CD4-positive, alpha-beta T cell treated with Interleukin-15 for 1 hour (primary cell): ENCODE results near the gene TUBB2A.
A peak's percentile ranks its signal among the peaks of the same experiment; 100 is the strongest.
"Not testable (repeated sequence)": the region's sequence is repeated elsewhere in the genome, so short reads cannot be mapped to it uniquely, and the experiment has no call there.

ENCODE experiments used
- DNase-seq: peaks from one replicate; pipeline ENCODE4 v3.0.0-alpha.2; 2020

Gene TUBB2A

GRCh38 chr6:3157131-3157933 lies at the start of gene TUBB2A:
TSS of gene TUBB2A (minus strand) at chr6:3157544. CDS start at chr6:3157463, 81 bp downstream.
- peak; percentile 86 for DNase-seq

DNA sequence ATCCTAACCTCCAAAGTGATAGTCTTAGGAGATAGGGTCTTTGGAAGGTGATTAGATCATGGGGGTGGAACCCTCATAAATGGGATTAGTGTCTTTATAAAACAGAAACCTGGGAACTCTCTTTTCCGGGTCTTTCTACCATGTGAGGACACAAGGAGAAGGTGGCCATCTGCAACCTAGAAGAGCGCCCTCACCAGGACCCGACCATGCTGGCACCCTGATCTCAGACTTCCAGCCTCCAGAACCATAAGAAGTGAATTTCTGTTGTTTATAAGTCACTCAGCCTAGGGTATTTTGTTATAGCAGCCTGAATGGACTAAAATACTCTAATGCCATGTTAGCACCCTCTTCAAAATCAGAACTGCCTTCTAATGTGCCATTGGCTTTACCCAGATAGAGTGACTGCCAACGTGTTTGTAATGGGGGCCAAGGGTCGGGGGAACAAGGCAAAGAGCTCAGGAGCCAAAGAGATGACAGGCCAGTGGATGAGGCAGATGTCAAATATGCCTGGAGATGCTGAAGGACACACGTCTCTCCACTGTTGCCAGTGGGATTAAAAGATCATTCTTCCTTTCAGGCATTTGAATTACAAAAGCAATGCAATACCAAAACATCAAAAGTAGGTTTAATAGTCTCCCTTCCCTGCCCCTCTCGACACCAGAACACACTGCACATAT lies 49.1 kb upstream of the TUBB2A start:
- DNase-seq: no peak

GRCh38 chr6:3205913-3206312 lies 48.6 kb upstream of the TUBB2A start:
- no peak for DNase-seq

DNA sequence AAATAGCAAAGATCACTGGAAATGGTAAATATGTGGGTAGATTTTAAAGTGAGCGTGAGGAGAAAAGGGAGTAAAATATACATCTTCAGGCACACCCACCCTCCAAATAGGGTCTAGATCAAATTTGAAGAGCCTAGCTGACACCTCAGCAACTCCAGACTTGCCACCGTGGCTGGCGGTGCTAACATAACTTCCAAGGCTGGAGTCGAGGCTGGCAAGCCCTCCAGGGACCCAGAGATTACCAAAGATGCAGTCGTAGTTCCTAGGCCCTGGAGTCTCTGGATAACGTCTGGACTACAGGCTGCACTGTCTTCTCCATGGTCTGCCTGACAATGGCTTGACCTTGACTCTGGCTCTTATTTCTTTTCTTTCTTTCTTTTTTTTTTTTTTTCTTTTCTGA lies 47.6 kb upstream of the TUBB2A start:
- no peak for DNase-seq

DNA sequence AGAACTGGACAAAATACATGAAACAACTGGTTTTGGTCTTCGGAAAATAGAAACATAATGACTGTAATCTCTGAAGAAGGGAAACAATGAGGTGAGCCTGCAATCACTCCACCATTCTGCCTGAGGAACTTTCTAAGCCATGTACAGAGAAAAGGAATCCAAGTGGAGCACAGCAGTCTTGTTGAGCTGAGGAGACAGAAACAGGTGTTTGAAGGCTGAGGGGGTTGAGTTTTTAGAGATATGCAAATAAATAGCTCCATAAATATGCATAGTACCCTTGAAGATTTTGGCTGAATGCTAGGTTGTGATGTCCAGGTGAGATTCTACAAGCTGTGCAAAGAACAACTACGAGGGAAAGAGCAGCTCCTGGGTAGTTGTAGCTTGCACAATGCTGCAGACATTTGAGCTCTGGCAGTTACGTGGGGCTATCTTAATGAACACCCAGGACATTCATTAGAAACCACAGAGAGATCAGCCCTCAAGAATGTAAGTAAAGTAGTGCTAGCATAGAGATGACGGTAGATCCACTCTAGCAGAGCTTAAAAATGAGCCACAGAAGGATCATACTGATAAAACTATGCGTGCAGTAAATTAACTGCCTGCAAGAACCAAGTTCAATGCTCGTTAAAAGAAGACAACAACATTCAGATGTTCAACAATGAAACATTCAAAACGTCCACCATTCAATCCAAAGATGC lies 45.8 kb upstream of the TUBB2A start:
- DNase-seq: no peak

DNA sequence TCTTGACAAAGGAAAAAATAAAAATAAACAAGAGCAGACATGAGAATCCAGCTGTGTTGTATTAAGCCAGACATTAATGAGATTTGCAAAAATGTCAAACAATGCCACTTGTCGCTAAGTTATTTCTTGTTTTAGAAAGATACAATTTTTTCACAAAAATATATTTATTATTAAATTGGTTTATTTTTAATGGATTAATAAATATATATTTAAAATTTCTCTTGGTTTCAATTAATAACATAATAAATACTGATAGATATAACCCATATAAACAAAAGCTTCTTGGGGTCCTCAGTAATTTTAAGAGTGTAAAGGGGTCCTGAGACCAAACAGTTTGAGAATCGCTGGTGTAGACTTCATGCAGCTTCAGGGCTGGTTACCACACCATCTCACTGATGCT lies 44.0 kb upstream of the TUBB2A start:
- no peak for DNase-seq

DNA sequence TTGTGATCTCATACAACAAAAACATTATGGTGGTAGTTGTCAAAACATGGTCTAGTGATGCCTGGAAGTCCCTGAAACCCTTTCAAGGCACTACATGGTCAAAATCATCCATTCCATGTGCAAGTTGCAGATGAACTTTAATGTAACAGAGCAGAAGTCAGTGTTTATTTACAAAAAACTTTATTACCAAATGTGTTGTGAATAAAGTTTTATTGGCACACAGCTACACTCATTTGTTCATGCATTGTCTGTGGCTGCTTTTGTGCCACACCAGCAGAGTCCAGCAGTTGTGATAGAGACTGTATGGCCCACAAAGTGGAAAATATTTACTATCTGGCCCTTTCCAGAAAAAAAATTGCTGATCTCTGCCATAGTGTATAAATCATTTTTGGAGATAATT lies 43.3 kb upstream of the TUBB2A start:
- DNase-seq: no peak

- DNase-seq: no peak
These were observed 42.0 kb upstream of the TUBB2A start for GRCh38 chr6:3199382-3199781.

DNA sequence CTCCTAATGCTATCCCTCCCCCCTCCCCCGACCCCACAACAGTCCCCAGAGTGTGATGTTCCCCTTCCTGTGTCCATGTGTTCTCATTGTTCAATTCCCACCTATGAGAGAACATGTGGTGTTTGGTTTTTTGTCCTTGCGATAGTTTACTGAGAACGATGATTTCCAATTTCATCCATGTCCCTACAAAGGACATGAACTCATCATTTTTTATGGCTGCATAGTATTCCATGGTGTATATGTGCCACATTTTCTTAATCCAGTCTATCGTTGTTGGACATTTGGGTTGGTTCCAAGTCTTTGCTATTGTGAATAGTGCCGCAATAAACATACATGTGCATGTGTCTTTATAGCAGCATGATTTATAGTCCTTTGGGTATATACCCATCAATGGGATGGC lies 40.4 kb upstream of the TUBB2A start:
- DNase-seq: not testable (repeated sequence)

- DNase-seq: no peak
These were observed 39.4 kb upstream of the TUBB2A start for GRCh38 chr6:3196770-3197169.

- DNase-seq: no peak
These were observed 38.6 kb upstream of the TUBB2A start for GRCh38 chr6:3195695-3196497.

DNA sequence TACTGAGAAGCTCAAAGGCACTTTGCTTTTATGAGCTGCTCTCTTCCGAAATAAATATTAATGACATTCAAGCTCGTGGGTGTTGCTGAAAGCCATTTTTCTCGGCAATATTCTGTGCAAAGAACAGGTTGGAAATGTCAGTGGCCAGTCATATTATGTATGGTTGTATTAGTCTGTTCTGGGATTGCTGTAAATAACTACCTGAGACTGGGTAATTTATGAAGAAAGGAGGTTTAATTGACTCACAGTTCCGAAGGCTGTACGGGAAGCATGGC lies 38.0 kb upstream of the TUBB2A start:
- DNase-seq: no peak

DNA sequence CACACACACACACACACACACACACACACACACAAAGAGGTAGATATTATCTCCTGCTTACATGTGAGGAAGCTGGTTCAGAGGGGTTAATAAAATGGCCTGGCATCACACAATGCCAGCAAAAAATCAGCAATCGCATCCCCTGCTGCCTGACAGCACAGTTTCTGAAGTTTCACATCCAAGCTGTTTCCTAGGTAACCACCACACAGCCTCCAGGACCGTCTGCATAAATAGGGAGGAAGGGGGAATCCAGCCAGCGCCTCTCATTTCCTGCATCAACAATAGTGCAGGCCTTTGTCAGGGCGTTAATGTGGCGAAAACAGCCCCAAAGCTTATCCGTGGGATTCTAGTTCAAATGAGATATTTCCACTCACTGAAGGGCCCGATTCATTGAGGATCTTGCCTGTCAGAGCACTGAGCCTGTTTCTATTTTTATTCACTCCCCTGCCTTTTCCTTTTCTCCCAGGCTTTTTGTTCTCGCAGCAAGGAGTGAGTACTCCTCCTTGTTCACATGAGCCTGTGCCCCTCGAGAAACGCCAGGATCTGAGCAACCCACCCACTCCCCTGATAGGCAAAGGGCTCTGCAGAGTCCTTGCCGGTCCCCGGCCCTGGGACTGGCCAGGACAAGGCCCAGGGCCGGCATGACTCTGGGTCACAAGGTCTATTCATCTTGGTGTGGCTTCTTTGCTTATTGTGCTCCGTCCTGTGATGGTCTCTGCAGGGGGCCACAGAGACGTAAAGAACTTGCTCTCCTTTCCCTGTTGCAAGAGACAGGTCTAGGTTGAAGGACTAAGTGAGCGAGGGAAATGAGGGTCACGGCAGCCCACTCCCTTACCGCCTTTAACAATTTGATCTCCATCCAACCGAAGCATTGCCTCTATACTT lies 37.4 kb upstream of the TUBB2A start:
- DNase-seq: no peak

- no peak for DNase-seq
These were observed 35.9 kb upstream of the TUBB2A start for GRCh38 chr6:3193102-3193849.

GRCh38 chr6:3190779-3191178 lies 33.4 kb upstream of the TUBB2A start:
- no peak for DNase-seq

- DNase-seq: no peak
These were observed 32.7 kb upstream of the TUBB2A start for GRCh38 chr6:3190056-3190455.

GRCh38 chr6:3189192-3189591 lies 31.8 kb upstream of the TUBB2A start:
- not testable (repeated sequence) for DNase-seq

GRCh38 chr6:3188262-3188661 lies 30.9 kb upstream of the TUBB2A start:
- no peak for DNase-seq

DNA sequence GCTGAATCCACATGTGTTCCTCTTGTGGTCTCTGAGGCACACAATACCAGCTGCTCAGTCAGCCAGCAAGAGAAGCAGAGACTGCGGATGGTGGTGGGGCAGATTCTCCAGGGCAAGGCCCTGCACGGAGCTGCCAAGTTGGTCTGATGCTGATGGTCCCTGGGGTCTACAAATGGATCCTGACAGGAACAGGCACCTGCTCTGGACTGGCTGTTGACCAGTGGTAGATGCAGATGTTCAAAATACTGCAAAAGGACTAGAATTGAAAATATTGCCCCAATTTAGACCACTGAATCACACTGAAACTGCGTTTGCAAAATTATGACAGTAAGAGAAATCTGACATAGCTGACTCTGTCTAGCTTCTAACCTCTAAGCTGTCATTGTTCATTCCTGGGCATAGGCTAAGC lies 29.6 kb upstream of the TUBB2A start:
- no peak for DNase-seq

DNA sequence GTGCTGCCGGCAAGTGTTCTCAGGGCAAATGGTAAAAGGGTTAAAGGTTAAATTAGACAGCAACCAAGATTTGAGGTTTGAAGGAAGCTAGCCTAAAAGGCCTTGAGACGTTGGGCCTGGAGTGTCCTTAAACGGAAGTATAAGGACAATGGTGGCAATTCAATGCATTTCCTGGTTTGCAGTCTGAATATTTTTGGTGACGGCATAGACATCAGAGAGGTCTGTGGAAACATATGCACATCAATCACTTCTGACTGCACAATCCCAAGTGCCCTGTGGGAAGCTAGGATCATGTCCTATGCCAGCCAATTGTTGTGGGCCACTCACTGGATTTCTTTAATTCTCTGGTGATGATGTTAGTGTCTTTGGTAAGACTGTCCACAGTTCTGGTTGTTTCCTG lies 25.7 kb upstream of the TUBB2A start:
- no peak for DNase-seq

DNA sequence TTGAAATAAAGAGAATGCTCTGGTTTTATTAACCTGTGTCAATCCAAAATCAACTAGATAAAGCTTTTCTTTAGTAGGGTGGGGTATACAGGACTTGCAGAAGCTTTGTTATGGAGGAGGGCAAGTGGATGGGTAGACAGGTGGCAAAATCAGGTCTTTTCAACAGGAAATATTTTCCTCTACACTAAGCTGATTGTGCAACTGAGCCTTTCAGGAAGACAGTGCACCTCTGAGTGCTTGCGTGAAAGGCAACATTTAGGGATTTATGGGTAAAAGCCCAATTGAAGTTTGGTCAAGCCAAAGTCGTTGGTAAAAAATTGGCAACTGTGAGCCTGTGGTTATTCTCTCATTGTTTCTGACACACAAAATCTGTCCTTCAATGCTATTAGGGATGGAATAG lies 23.8 kb upstream of the TUBB2A start:
- no peak for DNase-seq

GRCh38 chr6:3179945-3180344 lies 22.6 kb upstream of the TUBB2A start:
- DNase-seq: not testable (repeated sequence)
